Endothelial cell (in vitro differentiated cells): ENCODE data around the gene GPNMB. TPM values are rescaled to one million over a fixed set of nuclear protein-coding genes. Genes with fewer than 3 reads are reported as not detected.

Experiments
- DNase-seq: peaks from one replicate; pipeline ENCODE4 v3.0.0; 2021; ENCODE audit warnings: low spot score
- H3K27ac Mint-ChIP-seq: one replicate; pipeline ENCODE4 v1.8.0; 2021; ENCODE audit warnings: mixed read lengths, inconsistent platforms; ENCODE audit not compliant: unreplicated experiment
- H3K27me3 Mint-ChIP-seq: one replicate; pipeline ENCODE4 v1.8.0; 2021; ENCODE audit warnings: mild to moderate bottlenecking, moderate library complexity, mixed read lengths, inconsistent platforms; ENCODE audit not compliant: unreplicated experiment
- H3K36me3 Mint-ChIP-seq: one replicate; pipeline ENCODE4 v1.8.0; 2021; ENCODE audit warnings: mild to moderate bottlenecking, low read depth, mixed read lengths, inconsistent platforms; ENCODE audit not compliant: unreplicated experiment
- H3K4me1 Mint-ChIP-seq: one replicate; pipeline ENCODE4 v1.8.0; 2021; ENCODE audit warnings: mild to moderate bottlenecking, mixed read lengths, inconsistent platforms; ENCODE audit not compliant: unreplicated experiment
- H3K4me3 Mint-ChIP-seq: one replicate; pipeline ENCODE4 v1.8.0; 2021; ENCODE audit warnings: mild to moderate bottlenecking, mixed read lengths, inconsistent platforms; ENCODE audit not compliant: unreplicated experiment
- H3K9me3 Mint-ChIP-seq: one replicate; pipeline ENCODE4 v1.8.0; 2021; ENCODE audit warnings: mixed read lengths, inconsistent platforms; ENCODE audit not compliant: unreplicated experiment
- CTCF ChIP-seq: fragments of 200-600 bp; sonication (generic); IDR thresholded peaks from one replicate; pipeline ENCODE4 v1.5.0; 2021; ENCODE audit warnings: antibody characterized with exemption; ENCODE audit not compliant: unreplicated experiment
- total RNA-seq: library from RNA; stranded (reverse); fragmentation: NEBNext Ultra II Directional; extraction: Animal tissue kit (Norgen Biotek cat#: 25700); gene quantifications from one replicate; pipeline ENCODE4 v1.2.1, GENCODE V29; 2021; ENCODE audit not compliant: unreplicated experiment

GPNMB gene
- total RNA-seq, 1 donor from 2014 or later, result 0.49 TPM

GRCh38 chr7:23266918-23267317 is 20.3 kb downstream of the GPNMB start:
- H3K27me3 Mint-ChIP-seq, result peaks cover 1% of the 10 kb centered on the region
- TF ChIP-seq CTCF, result no peak
- no peaks in the 10 kb centered on the region for H3K9me3 Mint-ChIP-seq
- H3K27ac Mint-ChIP-seq, result no peak overlapping the region
- H3K4me1 Mint-ChIP-seq, result no peaks in the 10 kb centered on the region
- H3K36me3 Mint-ChIP-seq, result no peaks in the 10 kb centered on the region
- no peak overlapping the region for H3K4me3 Mint-ChIP-seq
- no peak for DNase-seq

DNA sequence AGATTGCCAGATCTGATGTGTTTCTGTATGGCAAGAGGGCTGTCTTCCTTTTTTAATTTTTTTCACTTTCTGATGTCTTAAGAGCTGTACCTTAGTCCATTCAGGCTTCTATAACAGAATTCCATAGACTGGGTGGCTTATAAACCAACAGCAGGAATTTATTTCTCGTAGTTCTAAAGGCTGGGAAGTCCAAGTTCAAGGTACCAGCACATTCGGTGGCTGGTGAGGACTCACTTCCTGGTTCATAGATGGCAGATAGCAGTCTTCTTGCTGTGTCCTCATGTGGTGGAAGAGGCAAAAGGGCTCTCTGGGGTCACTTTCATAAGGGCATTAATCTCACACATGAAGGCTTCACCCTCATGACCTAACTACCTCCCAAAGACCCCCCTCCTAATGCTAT is 20.8 kb downstream of the GPNMB start:
- Mint-ChIP-seq H3K27me3 (peaks cover 4% of the 10 kb centered on the region), H3K4me3 (no peak overlapping the region)

GRCh38 chr7:23268167-23268566 is 21.6 kb downstream of the GPNMB start:
- no peak overlapping the region for H3K27ac Mint-ChIP-seq
- H3K36me3 Mint-ChIP-seq, result no peaks in the 10 kb centered on the region
- TF ChIP-seq CTCF, result no peak
- no peaks in the 10 kb centered on the region for H3K9me3 Mint-ChIP-seq
- no peak for DNase-seq
- H3K4me1 Mint-ChIP-seq, result no peaks in the 10 kb centered on the region
- no peak overlapping the region for H3K4me3 Mint-ChIP-seq
- peaks cover 5% of the 10 kb centered on the region for H3K27me3 Mint-ChIP-seq

More for the DNA sequence above, 20.8 kb downstream of the GPNMB start:
- H3K27ac Mint-ChIP-seq, result no peak overlapping the region
- H3K9me3 Mint-ChIP-seq, result no peaks in the 10 kb centered on the region
- DNase-seq, result no peak
- no peaks in the 10 kb centered on the region for H3K36me3 Mint-ChIP-seq
- no peak for TF ChIP-seq CTCF
- no peaks in the 10 kb centered on the region for H3K4me1 Mint-ChIP-seq

DNA sequence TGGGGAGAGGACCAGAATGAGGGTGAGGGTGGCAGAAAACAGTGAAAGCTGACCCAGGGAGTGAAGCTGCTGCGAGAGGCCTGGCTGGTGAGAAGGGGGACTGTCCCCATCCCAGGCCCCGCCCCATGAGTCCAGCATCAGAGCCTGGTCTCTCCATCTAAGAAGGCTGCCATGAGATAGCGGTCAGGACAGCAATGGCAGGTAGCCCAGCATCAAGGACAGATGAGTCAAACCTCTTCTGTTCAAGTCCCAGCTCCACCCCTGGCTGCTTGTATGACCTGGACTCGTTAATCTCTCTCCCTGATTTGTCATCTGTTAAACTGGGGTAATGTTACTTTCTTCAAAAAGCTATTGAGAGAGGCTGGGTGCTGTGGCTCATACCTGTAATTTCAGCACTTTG is 22.2 kb downstream of the GPNMB start:
- Mint-ChIP-seq H3K27me3 (peaks cover 5% of the 10 kb centered on the region), H3K36me3 (no peaks in the 10 kb centered on the region), H3K4me3 (no peak overlapping the region), H3K4me1 (no peaks in the 10 kb centered on the region), H3K9me3 (no peaks in the 10 kb centered on the region), H3K27ac (no peak overlapping the region)
- DNase-seq, result no peak
- TF ChIP-seq CTCF, result no peak

- no peaks in the 10 kb centered on the region for H3K9me3 Mint-ChIP-seq
- H3K4me3 Mint-ChIP-seq, result no peak overlapping the region
- H3K36me3 Mint-ChIP-seq, result no peaks in the 10 kb centered on the region
- no peak for DNase-seq
- TF ChIP-seq CTCF, result no peak
- no peaks in the 10 kb centered on the region for H3K4me1 Mint-ChIP-seq
- peaks cover 7% of the 10 kb centered on the region for H3K27me3 Mint-ChIP-seq
- H3K27ac Mint-ChIP-seq, result no peak overlapping the region
These were observed 25.7 kb downstream of the GPNMB start for GRCh38 chr7:23272275-23272674.
